ENCODE measurements around the gene RNU7-1.

DNA sequence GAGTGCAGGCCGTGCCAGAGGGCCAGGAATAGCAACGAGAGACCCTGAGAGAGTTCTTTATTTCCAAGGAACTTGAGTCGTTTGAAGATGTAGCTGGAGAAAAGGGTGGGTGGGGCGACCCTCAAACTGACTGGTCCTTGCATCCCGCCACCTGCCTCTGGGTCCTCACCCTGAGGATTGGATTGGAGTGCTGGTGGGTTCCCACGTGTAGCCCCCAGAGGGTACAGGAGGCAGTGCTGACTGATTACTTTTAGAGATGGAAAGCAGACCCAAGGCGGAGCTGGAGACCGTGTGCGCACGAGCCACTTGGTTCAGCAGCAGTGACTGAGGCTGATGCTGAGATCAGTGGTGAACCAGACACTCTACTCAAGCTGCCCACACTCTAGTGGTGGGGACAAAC, 34.0 kb downstream of the RNU7-1 start:
- TF ChIP-seq, protein P1, sequence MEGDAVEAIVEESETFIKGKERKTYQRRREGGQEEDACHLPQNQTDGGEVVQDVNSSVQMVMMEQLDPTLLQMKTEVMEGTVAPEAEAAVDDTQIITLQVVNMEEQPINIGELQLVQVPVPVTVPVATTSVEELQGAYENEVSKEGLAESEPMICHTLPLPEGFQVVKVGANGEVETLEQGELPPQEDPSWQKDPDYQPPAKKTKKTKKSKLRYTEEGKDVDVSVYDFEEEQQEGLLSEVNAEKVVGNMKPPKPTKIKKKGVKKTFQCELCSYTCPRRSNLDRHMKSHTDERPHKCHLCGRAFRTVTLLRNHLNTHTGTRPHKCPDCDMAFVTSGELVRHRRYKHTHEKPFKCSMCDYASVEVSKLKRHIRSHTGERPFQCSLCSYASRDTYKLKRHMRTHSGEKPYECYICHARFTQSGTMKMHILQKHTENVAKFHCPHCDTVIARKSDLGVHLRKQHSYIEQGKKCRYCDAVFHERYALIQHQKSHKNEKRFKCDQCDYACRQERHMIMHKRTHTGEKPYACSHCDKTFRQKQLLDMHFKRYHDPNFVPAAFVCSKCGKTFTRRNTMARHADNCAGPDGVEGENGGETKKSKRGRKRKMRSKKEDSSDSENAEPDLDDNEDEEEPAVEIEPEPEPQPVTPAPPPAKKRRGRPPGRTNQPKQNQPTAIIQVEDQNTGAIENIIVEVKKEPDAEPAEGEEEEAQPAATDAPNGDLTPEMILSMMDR (IDR thresholded peaks at IDR 0.05): no peak
- TF ChIP-seq POLR2AphosphoS5 (IDR thresholded peaks at IDR 0.05): no peak
